AG09309 (cell line): Measurements from ENCODE around the gene HIBADH.
"Not testable (repeated sequence)": the region's sequence is repeated elsewhere in the genome, so short reads cannot be mapped to it uniquely, and the experiment has no call there.

ENCODE experiments used
- DNase-seq: peaks from one replicate; pipeline ENCODE4 v3.0.0-alpha.2; 2010; ENCODE audit warnings: low read depth
- H3K4me3 ChIP-seq: 2 replicates; pipeline ENCODE4 v1.5.1; 2011; ENCODE audit warnings: mild to moderate bottlenecking, low read depth, low read length, moderate library complexity; ENCODE audit not compliant: control insufficient read depth
- TF ChIP-seq, protein P1 (sequence below): IDR thresholded peaks from 2 replicates; pipeline ENCODE4 v1.5.1; 2011; ENCODE audit warnings: mild to moderate bottlenecking, low read depth, low read length, inconsistent platforms; ENCODE audit not compliant: insufficient read depth, control insufficient read depth; ENCODE audit errors: missing control alignments

HIBADH gene

DNA sequence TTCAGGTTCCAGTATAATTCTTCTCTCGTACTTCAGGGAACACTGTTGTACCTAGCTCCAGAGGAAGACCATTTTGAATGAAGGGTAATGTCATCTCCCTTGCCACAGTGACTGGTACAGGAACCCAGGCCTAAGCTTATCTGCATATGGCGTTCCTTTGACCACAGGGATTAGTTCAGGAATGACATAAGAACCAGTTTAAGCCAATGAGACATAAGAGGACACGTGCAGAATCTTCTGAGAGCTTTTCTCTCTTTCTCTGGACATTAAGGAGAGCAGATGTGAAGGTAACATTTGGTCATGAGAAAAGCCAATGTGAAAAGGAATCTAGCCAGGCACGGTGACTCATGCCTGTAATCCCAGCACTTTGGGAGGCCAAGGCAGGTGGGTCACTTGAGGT, 21.8 kb upstream of the HIBADH start:
- TF ChIP-seq, protein P1, sequence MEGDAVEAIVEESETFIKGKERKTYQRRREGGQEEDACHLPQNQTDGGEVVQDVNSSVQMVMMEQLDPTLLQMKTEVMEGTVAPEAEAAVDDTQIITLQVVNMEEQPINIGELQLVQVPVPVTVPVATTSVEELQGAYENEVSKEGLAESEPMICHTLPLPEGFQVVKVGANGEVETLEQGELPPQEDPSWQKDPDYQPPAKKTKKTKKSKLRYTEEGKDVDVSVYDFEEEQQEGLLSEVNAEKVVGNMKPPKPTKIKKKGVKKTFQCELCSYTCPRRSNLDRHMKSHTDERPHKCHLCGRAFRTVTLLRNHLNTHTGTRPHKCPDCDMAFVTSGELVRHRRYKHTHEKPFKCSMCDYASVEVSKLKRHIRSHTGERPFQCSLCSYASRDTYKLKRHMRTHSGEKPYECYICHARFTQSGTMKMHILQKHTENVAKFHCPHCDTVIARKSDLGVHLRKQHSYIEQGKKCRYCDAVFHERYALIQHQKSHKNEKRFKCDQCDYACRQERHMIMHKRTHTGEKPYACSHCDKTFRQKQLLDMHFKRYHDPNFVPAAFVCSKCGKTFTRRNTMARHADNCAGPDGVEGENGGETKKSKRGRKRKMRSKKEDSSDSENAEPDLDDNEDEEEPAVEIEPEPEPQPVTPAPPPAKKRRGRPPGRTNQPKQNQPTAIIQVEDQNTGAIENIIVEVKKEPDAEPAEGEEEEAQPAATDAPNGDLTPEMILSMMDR: no peak
- no peak overlapping the region for H3K4me3 ChIP-seq
- DNase-seq: no peak

DNA sequence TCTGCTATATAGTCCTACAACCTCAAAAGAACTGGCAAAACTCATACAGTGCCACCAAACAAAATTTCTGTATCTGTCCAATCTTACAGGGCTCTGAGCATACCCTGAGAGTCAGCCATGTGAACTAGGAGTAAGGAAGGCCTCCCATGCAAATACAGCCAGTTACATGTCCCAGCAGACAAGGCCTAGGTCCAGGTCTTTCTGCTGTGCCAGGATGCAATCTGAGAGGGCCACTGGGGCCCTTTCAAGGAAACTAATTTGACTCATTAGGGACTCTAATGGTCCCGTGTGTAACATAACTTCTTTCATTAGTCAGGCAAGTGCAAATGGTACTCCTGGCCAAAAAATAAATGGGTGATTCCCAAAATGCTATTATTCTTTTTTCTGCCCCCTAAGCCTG, 17.9 kb upstream of the HIBADH start:
- TF ChIP-seq, protein P1: no peak
- no peak overlapping the region for H3K4me3 ChIP-seq
- DNase-seq: no peak

DNA sequence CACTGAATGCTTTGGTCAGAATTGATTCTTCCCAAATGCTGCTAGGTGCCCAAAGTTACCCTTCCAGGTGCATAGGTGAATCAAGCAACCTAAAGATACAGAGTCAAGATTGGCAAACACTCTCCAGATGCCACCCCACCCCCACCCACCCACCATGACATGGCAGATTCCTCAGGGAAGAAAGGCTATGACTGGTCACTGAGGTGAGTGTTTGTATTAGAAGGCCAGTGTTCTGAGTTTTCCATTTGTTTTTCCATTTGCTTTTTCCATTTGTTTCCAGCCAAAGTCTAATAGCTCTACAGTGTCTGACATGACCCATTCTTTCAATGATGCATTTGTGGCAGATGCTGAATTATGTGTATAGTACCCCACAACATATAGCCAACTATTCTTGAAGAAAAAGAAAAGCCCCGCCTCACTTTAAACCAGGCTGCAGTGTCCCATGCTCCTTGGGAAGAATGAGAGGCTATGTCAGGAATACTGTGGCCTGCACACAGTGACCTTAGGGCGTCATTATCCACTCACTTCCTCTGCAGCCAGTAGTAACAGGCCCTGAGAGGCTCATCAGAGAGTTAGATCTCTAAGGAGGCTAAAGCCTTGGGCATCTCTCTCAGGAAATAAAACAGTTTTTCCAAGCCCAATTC, 16.1 kb upstream of the HIBADH start:
- H3K4me3 ChIP-seq: no peak overlapping the region
- TF ChIP-seq, protein P1: no peak
- no peak for DNase-seq

DNA sequence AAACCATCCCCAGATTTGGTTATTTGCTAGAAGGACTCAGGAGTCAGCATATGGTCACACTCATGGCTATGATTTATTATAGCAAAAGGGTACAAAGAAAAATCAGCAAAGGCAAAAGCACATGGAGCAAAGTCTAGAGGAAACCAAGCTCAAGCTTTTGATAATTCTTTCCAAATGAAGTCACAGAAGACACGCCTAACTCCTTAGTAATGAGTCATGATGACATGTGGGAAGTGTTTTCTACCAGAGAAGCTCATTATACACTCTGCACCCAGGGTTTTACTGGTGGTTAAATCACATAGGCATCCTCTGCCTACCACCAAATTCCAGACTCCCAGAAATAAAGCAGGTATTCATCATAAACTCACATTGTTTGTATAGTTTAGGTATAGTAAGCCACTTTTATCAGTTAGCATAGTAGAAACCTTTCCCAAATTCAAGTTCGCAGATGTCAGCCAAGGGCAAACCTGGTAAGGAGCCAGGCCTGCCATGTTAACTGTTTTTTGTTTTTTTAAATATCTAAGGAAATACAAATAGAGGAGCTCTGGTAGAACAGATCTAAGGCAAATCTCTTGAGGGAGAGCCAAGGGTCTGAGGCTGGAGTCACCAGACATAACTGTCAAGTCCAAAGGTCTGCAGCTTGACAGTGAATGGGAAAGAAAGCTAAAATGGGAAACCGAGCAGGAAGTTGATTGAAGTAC, 15.4 kb upstream of the HIBADH start:
- peak; percentile 88 for DNase-seq

DNA sequence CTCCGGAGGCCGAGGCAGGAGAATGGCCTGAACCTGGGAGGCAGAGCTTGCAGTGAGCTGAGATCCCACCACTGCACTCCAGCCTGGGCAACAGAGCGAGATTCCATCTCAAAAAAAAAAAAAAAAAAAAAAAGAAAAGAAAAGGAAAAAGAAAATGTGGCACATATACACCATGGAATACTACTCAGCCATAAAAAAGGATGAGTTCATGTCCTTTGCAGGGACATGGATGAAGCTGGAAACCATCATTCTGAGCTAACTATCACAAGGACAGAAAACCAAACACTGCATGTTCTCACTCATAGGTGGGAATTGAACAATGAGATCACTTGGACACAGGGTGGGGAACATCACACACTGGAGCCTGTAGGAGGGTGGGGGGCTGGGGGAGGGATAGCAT, 11.4 kb upstream of the HIBADH start:
- not testable (repeated sequence) for DNase-seq, H3K4me3 ChIP-seq

More for the DNA sequence above, 15.4 kb upstream of the HIBADH start:
- TF ChIP-seq, protein P1: no peak
- H3K4me3 ChIP-seq: no peak overlapping the region

DNA sequence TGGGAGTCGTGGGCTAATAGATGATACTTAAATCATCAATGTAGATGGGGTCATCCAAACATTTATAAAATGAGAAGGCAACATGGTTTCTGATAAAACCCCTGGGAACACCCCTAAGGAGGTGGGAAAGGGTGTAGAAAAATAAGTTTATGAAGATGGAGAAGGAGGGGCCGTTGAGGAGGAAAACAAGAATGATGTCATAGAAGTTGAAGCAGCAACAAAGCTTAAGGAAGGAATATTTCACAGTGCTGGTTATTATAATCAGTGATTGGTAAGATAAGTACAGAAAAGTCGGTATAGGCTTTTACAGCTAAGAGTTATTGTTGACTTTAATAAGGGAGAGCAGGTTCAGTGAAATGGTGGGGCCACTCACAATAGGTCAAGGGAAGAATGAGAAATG, 9.0 kb upstream of the HIBADH start:
- H3K4me3 ChIP-seq: no peak overlapping the region
- TF ChIP-seq, protein P1: no peak
- DNase-seq: no peak

DNA sequence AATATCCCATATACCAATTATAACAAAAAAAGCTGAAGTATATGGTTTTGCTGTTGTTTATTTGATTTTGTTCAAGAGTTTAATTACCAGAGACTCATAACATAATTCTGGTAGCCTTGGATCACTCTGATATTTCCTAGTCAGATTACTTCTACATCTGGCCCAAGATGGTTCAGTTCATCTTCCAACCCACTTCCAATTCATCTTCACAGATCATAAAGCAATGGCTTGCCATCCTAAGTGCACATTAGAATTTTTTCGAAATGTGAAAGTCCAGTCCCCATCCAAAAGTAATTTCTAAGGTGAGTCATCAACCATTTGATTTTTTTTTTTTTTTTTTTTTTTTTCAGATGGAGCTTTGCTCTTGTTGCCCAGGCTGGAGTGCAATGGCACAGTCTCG, 8.0 kb upstream of the HIBADH start:
- TF ChIP-seq, protein P1: no peak
- no peak overlapping the region for H3K4me3 ChIP-seq
- DNase-seq: no peak
